ENCODE measurements around the gene UBL4A.

- no peak for TF ChIP-seq CTCF (IDR thresholded peaks at IDR 0.05 in 2 of 3, conservative IDR thresholded peaks at IDR 0.05 in 1 of 3; ENCODE audit: borderline replicate concordance in 1 of 3, insufficient read depth in 1 of 3, low read depth in 2 of 3, low read length in 2 of 3)
- no peak for TF ChIP-seq SP1 (IDR thresholded peaks at IDR 0.05; ENCODE audit: low read depth)
- TF ChIP-seq ZFX (IDR thresholded peaks at IDR 0.05): no peak
- no peak for TF ChIP-seq ELF1 (IDR thresholded peaks at IDR 0.05; ENCODE audit: borderline replicate concordance, low read depth)
- TF ChIP-seq JUND (IDR thresholded peaks at IDR 0.05): no peak
- no peak for TF ChIP-seq RAD21 (IDR thresholded peaks at IDR 0.05; ENCODE audit: low read depth)
- no peak for TF ChIP-seq SIN3A (IDR thresholded peaks at IDR 0.05; ENCODE audit: low read depth)
- no peak for TF ChIP-seq CEBPB (IDR thresholded peaks at IDR 0.05; ENCODE audit: low read depth)
- no peak for TF ChIP-seq EGR1 (IDR thresholded peaks at IDR 0.05; ENCODE audit: low read depth)
- TF ChIP-seq POLR2A (IDR thresholded peaks at IDR 0.05; ENCODE audit: borderline replicate concordance, extremely low read depth, insufficient read depth, insufficient read length): no peak
- no peak for TF ChIP-seq POLR2AphosphoS5 (IDR thresholded peaks at IDR 0.05; ENCODE audit: low read depth, low read length)
These were observed 1.9 kb downstream of the UBL4A start for GRCh38 chrX:154484255-154485149.
